Trophoblast cell (in vitro differentiated cells and primary cell): Measurements from ENCODE around the gene MPP4.
A peak's percentile ranks its signal among the peaks of the same experiment; 100 is the strongest.

ENCODE experiments used
- DNase-seq, 2 donors: peaks; one replicate each; pipeline ENCODE4 v3.0.0-alpha.2; 2016
- H2AFZ ChIP-seq: 2 replicates; pipeline ENCODE4 v1.6.1; 2013; ENCODE audit warnings: low read length, moderate library complexity, mild to moderate bottlenecking; ENCODE audit not compliant: insufficient read depth, poor library complexity
- H2AK5ac ChIP-seq: 2 replicates; pipeline ENCODE4 v1.6.1; 2013; ENCODE audit warnings: mild to moderate bottlenecking, low read length
- H2BK120ac ChIP-seq: 2 replicates; pipeline ENCODE4 v1.6.1; 2013; ENCODE audit warnings: low read length, mild to moderate bottlenecking, moderate library complexity; ENCODE audit not compliant: insufficient read depth, poor library complexity
- H2BK12ac ChIP-seq: 2 replicates; pipeline ENCODE4 v1.6.1; 2013; ENCODE audit warnings: mild to moderate bottlenecking, low read length, moderate library complexity
- H2BK5ac ChIP-seq: 2 replicates; pipeline ENCODE4 v1.6.1; 2013; ENCODE audit warnings: low read length, low read depth, moderate library complexity, mild to moderate bottlenecking; ENCODE audit not compliant: poor library complexity
- H3K14ac ChIP-seq: 2 replicates; pipeline ENCODE4 v1.6.1; 2013; ENCODE audit warnings: mild to moderate bottlenecking, low read length
- H3K18ac ChIP-seq: 2 replicates; pipeline ENCODE4 v1.6.1; 2013; ENCODE audit warnings: mild to moderate bottlenecking, low read length
- H3K23ac ChIP-seq: 2 replicates; pipeline ENCODE4 v1.6.1; 2013; ENCODE audit warnings: low read length
- H3K27ac ChIP-seq: 2 replicates; pipeline ENCODE4 v1.5.1; 2013; ENCODE audit warnings: low read depth, mild to moderate bottlenecking, inconsistent platforms, low read length, moderate library complexity
- H3K27me3 ChIP-seq: 2 replicates; pipeline ENCODE4 v1.6.1; 2013; ENCODE audit warnings: inconsistent platforms, mild to moderate bottlenecking, low read length, moderate library complexity; ENCODE audit not compliant: insufficient read depth
- H3K36me3 ChIP-seq, 2 experiments: 1 replicate in 1 of 2; 2 replicates in 1 of 2; pipeline ENCODE4 v1.6.1; 2013; ENCODE audit warnings: low read length in 2 of 2, mild to moderate bottlenecking in 2 of 2, moderate library complexity in 1 of 2; ENCODE audit not compliant: insufficient read depth in 2 of 2, control insufficient read depth in 1 of 2
- H3K4ac ChIP-seq: 2 replicates; pipeline ENCODE4 v1.6.1; 2013; ENCODE audit warnings: low read depth, mild to moderate bottlenecking, low read length, moderate library complexity
- H3K4me1 ChIP-seq, 2 experiments: 1 replicate in 1 of 2; 2 replicates in 1 of 2; pipeline ENCODE4 v1.6.1; 2013; ENCODE audit warnings: low read length in 2 of 2, mild to moderate bottlenecking in 2 of 2, moderate library complexity in 1 of 2; ENCODE audit not compliant: insufficient read depth in 2 of 2, control insufficient read depth in 1 of 2
- H3K4me2 ChIP-seq: 2 replicates; pipeline ENCODE4 v1.6.1; 2013; ENCODE audit warnings: inconsistent platforms, mild to moderate bottlenecking, low read length, moderate library complexity
- H3K4me3 ChIP-seq: 2 replicates; pipeline ENCODE4 v1.5.1; 2013; ENCODE audit warnings: mild to moderate bottlenecking, low read depth, low read length, inconsistent platforms
- H3K79me1 ChIP-seq: one replicate; pipeline ENCODE4 v1.6.1; 2013; ENCODE audit warnings: low read length
- H3K79me2 ChIP-seq: 2 replicates; pipeline ENCODE4 v1.6.1; 2013; ENCODE audit warnings: low read length, mild to moderate bottlenecking; ENCODE audit not compliant: control insufficient read depth, insufficient read depth, poor library complexity
- H3K9ac ChIP-seq: 2 replicates; pipeline ENCODE4 v1.6.1; 2013; ENCODE audit warnings: mild to moderate bottlenecking, low read length
- H3K9me3 ChIP-seq: 2 replicates; pipeline ENCODE4 v1.6.1; 2013; ENCODE audit warnings: low read depth, mild to moderate bottlenecking, control low read depth, inconsistent platforms, low read length; ENCODE audit not compliant: insufficient read depth
- H4K12ac ChIP-seq: 2 replicates; pipeline ENCODE4 v1.6.1; 2013; ENCODE audit warnings: low read depth, mild to moderate bottlenecking, low read length, moderate library complexity
- H4K8ac ChIP-seq: 2 replicates; pipeline ENCODE4 v1.6.1; 2013; ENCODE audit warnings: low read depth, mild to moderate bottlenecking, low read length, moderate library complexity
- H4K91ac ChIP-seq: one replicate; pipeline ENCODE4 v1.6.1; 2013; ENCODE audit warnings: low read depth, mild to moderate bottlenecking, low read length, moderate library complexity
- WGBS: extraction: QIAGEN DNeasy Blood & Tissue Kit; methylation state at CpG from one replicate; pipeline ENCODE4 v1.1.7; 2013; ENCODE audit warnings: missing lambda C conversion rate; ENCODE audit not compliant: insufficient read length, insufficient coverage; ENCODE audit errors: extremely low coverage; 5-methylcytosine and 5-hydroxymethylcytosine counted together

MPP4 gene

DNA sequence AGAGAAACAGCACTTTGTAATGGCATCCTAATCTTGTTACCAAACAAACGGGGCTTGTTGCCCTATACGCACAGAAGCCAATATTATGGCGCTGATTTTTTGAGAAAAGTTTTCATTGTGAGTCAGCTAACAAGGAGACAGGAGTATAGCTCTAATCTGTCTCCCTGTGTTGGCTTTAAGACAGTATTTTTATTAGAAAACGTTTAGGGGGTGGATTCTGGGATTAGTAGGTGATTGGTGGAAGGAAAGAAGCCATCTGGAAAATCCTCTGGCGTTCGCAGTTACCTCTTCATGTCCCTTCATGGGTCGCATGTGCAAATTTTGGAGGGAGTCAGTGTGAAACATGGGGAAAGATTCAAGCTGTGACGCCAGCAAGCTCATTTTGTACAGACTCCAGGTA is 54.4 kb downstream of the MPP4 start:
- Histone ChIP-seq H3K9me3 (no peaks in the 10 kb centered on the region), H3K79me1 (peaks cover 12% of the 10 kb centered on the region), H4K8ac (peak overlapping the region; percentile 62), H3K36me3 (no peaks in the 10 kb centered on the region), H3K27me3 (no peaks in the 10 kb centered on the region), H4K12ac (no peak overlapping the region), H3K14ac (no peak overlapping the region), H4K91ac (no peak overlapping the region), H3K4me1 (no peaks in the 10 kb centered on the region), H3K4me3 (no peak overlapping the region), H2BK12ac (peak overlapping the region; percentile 34), H2BK5ac (no peak overlapping the region), H2BK120ac (no peak overlapping the region), H3K79me2 (no peaks in the 10 kb centered on the region), H3K27ac (no peak overlapping the region), H3K23ac (no peak overlapping the region), H3K4ac (no peak overlapping the region), H3K4me2 (no peak overlapping the region), H2AK5ac (no peak overlapping the region), H2AFZ (no peak overlapping the region), H3K18ac (no peak overlapping the region), H3K9ac (no peak overlapping the region)
- no peak for DNase-seq
- WGBS: no CpG with 5 or more reads among the region's 8 CpGs

- peak within 1 kb of the TSS; percentile 85 for H4K91ac ChIP-seq
- no CpG with 5 or more reads among the region's 41 CpGs for WGBS
- DNase-seq: peak in 1 of 2 donors; percentile 37
These were observed 55.1 kb downstream of the MPP4 start, which contains the start of gene TMEM237 for GRCh38 chr2:201643216-201643890. TMEM237 (minus strand) TSS chr2:201643503; CDS start chr2:201643400, 103 bp downstream.

GRCh38 chr2:201642579-201643215 is 55.7 kb downstream of the MPP4 start:
- H3K36me3 ChIP-seq: peaks cover 0 to 2% of the 10 kb centered on the region in 2 experiments
- H3K4me2 ChIP-seq: peak overlapping the region; percentile 96
- peak overlapping the region; percentile 65 for H2BK120ac ChIP-seq
- H3K9me3 ChIP-seq: no peaks in the 10 kb centered on the region
- H3K79me2 ChIP-seq: no peaks in the 10 kb centered on the region
- H2BK5ac ChIP-seq: peak overlapping the region; percentile 32
- no peaks in the 10 kb centered on the region for H3K4me1 ChIP-seq
- peak overlapping the region; percentile 73 for H3K18ac ChIP-seq
- no peak overlapping the region for H3K23ac ChIP-seq
- H2AK5ac ChIP-seq: no peak overlapping the region
- no peaks in the 10 kb centered on the region for H3K27me3 ChIP-seq
- H4K8ac ChIP-seq: peak overlapping the region; percentile 97
- H3K79me1 ChIP-seq: peaks cover 12% of the 10 kb centered on the region
- peak overlapping the region; percentile 94 for H3K4me3 ChIP-seq
- no CpG with 5 or more reads among the region's 56 CpGs for WGBS
- H3K4ac ChIP-seq: peak overlapping the region; percentile 57
- peak overlapping the region; percentile 56 for H3K27ac ChIP-seq
- H3K9ac ChIP-seq: peak overlapping the region; percentile 95
- H2AFZ ChIP-seq: peak overlapping the region; percentile 89
- no peak overlapping the region for H2BK12ac ChIP-seq
- peak overlapping the region; percentile 89 for H3K14ac ChIP-seq
- peak; percentile 82 to 92 for DNase-seq
- H4K91ac ChIP-seq: peak overlapping the region; percentile 85
- peak overlapping the region; percentile 96 for H4K12ac ChIP-seq

More at GRCh38 chr2:201643216-201643890, 55.1 kb downstream of the MPP4 start, which contains the start of gene TMEM237:
- Histone ChIP-seq H3K4ac (peak within 1 kb of the TSS; percentile 57), H3K18ac (peak within 1 kb of the TSS; percentile 73), H3K9me3 (no peaks in the 10 kb centered on the region), H3K4me2 (peak within 1 kb of the TSS; percentile 96), H3K36me3 (peaks cover 0 to 2% of the 10 kb centered on the region in 2 experiments), H2BK5ac (peak within 1 kb of the TSS; percentile 32), H2BK12ac (peak within 1 kb of the TSS; percentile 34), H3K23ac (no peak within 1 kb of the TSS), H2AFZ (peak within 1 kb of the TSS; percentile 89), H2BK120ac (peak within 1 kb of the TSS; percentile 65), H3K79me1 (peaks cover 12% of the 10 kb centered on the region), H3K79me2 (no peaks in the 10 kb centered on the region), H3K27ac (peak within 1 kb of the TSS; percentile 56), H3K27me3 (no peaks in the 10 kb centered on the region), H3K4me3 (peak within 1 kb of the TSS; percentile 94), H3K14ac (peak within 1 kb of the TSS; percentile 89), H4K8ac (peak within 1 kb of the TSS; percentile 97), H3K4me1 (no peaks in the 10 kb centered on the region), H2AK5ac (no peak within 1 kb of the TSS), H4K12ac (peak within 1 kb of the TSS; percentile 96), H3K9ac (peak within 1 kb of the TSS; percentile 95)

- Histone ChIP-seq H2AFZ (peak overlapping the region; percentile 74), H4K8ac (peak overlapping the region; percentile 97), H4K91ac (peak overlapping the region; percentile 42), H3K79me1 (peaks cover 12% of the 10 kb centered on the region), H3K36me3 (peaks cover 0 to 4% of the 10 kb centered on the region in 2 experiments), H3K14ac (no peak overlapping the region), H3K9me3 (no peaks in the 10 kb centered on the region), H3K4me3 (peak overlapping the region; percentile 94), H2AK5ac (no peak overlapping the region), H2BK12ac (no peak overlapping the region), H3K27ac (peak overlapping the region; percentile 56), H3K4me1 (no peaks in the 10 kb centered on the region), H3K9ac (peak overlapping the region; percentile 70), H3K18ac (no peak overlapping the region), H3K79me2 (no peaks in the 10 kb centered on the region), H3K4me2 (peak overlapping the region; percentile 96), H3K4ac (no peak overlapping the region), H2BK5ac (peak overlapping the region; percentile 12), H3K23ac (no peak overlapping the region), H3K27me3 (no peaks in the 10 kb centered on the region), H4K12ac (no peak overlapping the region), H2BK120ac (no peak overlapping the region)
- no CpG with 5 or more reads among the region's 16 CpGs for WGBS
- no peak for DNase-seq
These were observed 56.3 kb downstream of the MPP4 start for GRCh38 chr2:201642086-201642578.
